Measurements from ENCODE around the gene EFNA5.
"Not testable (repeated sequence)": the region's sequence is repeated elsewhere in the genome, so short reads cannot be mapped to it uniquely, and the experiment has no call there.

Gene EFNA5

DNA sequence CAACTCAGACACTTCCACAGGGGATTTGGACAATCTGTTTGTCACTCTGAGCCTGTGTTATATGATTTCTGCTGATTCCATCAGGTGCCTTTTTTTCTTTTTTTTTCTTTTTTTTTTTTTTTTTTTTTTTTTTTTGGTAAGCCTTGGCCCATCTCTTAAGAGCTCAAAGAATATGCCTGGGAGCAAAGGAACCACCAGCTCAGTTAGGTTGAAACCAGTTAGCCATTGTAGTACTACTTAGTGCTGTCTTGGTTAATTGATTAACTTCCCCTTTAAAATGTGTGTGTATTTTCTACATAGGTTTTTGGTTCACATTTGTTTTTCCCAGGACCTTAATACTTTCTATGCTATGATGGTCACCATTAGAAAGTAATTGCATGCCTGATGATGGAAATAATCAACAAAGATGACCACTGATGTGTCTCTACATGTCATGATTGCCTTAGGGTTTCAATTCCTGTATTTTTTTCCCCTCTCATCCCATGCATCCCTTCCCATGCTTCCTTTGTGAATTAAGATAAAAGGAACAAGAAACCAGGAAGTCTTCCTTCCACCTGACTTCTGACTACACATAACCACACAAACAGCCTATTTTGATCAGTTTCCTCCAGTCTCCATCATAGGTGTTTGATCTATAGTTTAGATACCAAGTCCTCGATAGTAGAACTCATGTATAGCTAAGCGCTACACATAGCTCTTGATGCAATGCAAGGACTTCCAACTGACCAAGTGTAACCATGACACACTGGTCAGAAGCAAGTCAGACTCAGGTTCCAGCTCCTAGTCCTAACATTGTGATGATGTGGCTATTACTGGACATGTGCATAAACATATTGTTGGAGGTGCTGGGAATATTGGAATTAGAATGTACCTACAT lies 306.1 kb downstream of the EFNA5 start:
- no peak overlapping the region for H3K27ac Mint-ChIP-seq
- H3K9me3 Mint-ChIP-seq (ENCODE audit: low read depth) = peaks cover 2% of the 10 kb centered on the region
- H3K4me3 Mint-ChIP-seq = no peak overlapping the region
- H3K36me3 Mint-ChIP-seq = no peaks in the 10 kb centered on the region
- H3K27me3 Mint-ChIP-seq = peaks cover 6% of the 10 kb centered on the region
- H3K4me1 Mint-ChIP-seq (ENCODE audit: low read depth) = peaks cover 4% of the 10 kb centered on the region

- Mint-ChIP-seq H3K27me3 (peaks cover 6% of the 10 kb centered on the region), H3K9me3 (ENCODE audit: low read depth) (peaks cover 2% of the 10 kb centered on the region), H3K4me1 (ENCODE audit: low read depth) (peaks cover 4% of the 10 kb centered on the region), H3K36me3 (no peaks in the 10 kb centered on the region), H3K27ac (no peak overlapping the region), H3K4me3 (no peak overlapping the region)
Observed at GRCh38 chr5:107363768-107364167, 307.0 kb downstream of the EFNA5 start.

- H3K27me3 Mint-ChIP-seq = peaks cover 6% of the 10 kb centered on the region
- H3K27ac Mint-ChIP-seq = no peak overlapping the region
- peaks cover 4% of the 10 kb centered on the region for H3K4me1 Mint-ChIP-seq (ENCODE audit: low read depth)
- no peaks in the 10 kb centered on the region for H3K36me3 Mint-ChIP-seq
- peaks cover 2% of the 10 kb centered on the region for H3K9me3 Mint-ChIP-seq (ENCODE audit: low read depth)
- no peak overlapping the region for H3K4me3 Mint-ChIP-seq
Observed at GRCh38 chr5:107361945-107362344, 308.8 kb downstream of the EFNA5 start.

DNA sequence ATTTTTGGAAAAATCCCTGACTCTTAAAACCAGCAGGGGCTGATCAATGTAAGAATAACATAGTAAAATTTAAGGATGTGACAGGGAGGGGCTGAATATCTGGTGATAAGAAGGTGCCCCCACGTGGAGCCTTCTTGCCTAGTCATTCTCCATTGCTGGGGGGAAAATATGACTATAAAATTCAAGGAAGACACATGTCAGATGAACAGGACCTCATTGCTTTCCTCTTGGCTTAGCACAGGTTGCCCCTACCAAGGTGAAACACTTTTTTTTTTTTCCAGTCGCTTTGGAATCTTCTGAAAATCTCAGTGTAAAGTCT lies 310.9 kb downstream of the EFNA5 start:
- Mint-ChIP-seq H3K27me3 (no peaks in the 10 kb centered on the region), H3K4me3 (no peak overlapping the region), H3K4me1 (ENCODE audit: low read depth) (no peaks in the 10 kb centered on the region), H3K9me3 (ENCODE audit: low read depth) (peaks cover 2% of the 10 kb centered on the region), H3K36me3 (no peaks in the 10 kb centered on the region), H3K27ac (no peak overlapping the region)

DNA sequence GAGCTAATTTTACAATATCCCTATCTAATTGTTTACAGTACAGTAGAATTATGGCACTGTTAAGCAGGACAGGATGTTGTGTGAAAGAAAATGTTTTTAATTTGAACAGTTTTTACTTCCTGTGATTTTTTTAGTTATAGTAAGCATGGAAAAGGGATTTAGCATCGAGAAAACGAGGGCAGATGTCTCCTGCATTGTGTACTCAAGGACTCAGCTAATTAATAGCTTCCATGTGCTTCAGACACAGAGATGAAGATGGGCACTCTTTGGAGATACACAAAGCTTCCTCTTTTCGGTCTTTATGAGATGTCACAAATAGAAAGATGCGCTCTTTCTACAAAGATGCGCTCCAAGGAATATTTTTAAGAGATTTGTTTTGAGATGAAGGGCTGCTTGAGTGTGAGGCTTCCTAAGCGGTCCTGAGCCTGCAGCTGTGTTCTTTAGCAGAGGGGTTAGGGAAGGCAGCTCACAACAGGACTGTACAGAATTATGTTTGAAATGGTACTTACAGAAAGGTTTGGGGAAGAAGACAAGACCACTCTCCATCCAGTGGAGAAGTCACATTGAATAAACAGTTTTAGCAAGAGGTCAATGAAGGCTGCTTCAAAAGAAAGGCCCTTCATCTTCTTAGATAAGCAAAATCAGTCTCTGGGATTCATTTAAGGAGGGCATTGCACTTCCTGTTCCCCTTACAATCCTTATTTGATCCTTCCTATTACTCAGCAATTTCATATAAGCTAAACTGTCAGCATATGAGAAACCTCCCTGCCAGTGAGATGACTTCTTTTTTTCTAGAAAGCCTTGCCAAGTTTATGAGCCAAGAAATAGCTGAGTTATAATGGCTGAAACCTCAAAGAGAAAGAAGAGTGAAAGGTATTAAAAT lies 311.5 kb downstream of the EFNA5 start:
- Mint-ChIP-seq H3K4me3 (no peak overlapping the region), H3K36me3 (no peaks in the 10 kb centered on the region), H3K4me1 (ENCODE audit: low read depth) (no peaks in the 10 kb centered on the region), H3K27me3 (no peaks in the 10 kb centered on the region), H3K27ac (no peak overlapping the region), H3K9me3 (ENCODE audit: low read depth) (peaks cover 2% of the 10 kb centered on the region)

- peaks cover 8% of the 10 kb centered on the region for H3K27me3 Mint-ChIP-seq
- H3K36me3 Mint-ChIP-seq = no peaks in the 10 kb centered on the region
- H3K9me3 Mint-ChIP-seq (ENCODE audit: low read depth) = peaks cover 2% of the 10 kb centered on the region
Observed at GRCh38 chr5:107356891-107357290, 313.8 kb downstream of the EFNA5 start.

GRCh38 chr5:107352576-107352975 lies 318.2 kb downstream of the EFNA5 start:
- Mint-ChIP-seq H3K27me3 (peaks cover 8% of the 10 kb centered on the region), H3K36me3 (no peaks in the 10 kb centered on the region), H3K9me3 (ENCODE audit: low read depth) (peaks cover 3% of the 10 kb centered on the region), H3K4me3 (no peak overlapping the region), H3K4me1 (ENCODE audit: low read depth) (no peaks in the 10 kb centered on the region), H3K27ac (no peak overlapping the region)

More at GRCh38 chr5:107356891-107357290, 313.8 kb downstream of the EFNA5 start:
- no peak overlapping the region for H3K4me3 Mint-ChIP-seq
- no peaks in the 10 kb centered on the region for H3K4me1 Mint-ChIP-seq (ENCODE audit: low read depth)
- no peak overlapping the region for H3K27ac Mint-ChIP-seq

DNA sequence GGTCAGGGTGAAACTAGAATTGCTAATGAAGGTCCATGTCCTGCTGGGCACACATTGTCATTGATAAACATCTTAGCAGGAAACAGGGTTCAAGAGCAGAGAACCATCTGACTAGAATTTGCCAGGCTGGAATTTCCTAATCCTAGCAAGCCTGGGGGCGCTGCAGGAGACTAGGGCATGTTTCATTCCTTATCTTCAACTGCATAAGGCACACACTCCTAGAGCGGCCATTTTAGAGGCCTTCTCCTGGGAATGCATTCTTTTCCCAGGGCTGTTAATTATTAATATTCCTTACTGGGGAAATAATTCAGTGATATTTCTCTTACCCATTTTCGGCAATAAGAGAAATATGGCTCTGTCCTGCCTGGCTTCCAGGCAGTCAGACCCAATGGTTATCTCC lies 324.2 kb downstream of the EFNA5 start:
- H3K36me3 Mint-ChIP-seq; H3K27ac Mint-ChIP-seq; H3K4me3 Mint-ChIP-seq; H3K27me3 Mint-ChIP-seq; H3K4me1 Mint-ChIP-seq (ENCODE audit: low read depth): not testable (repeated sequence)
- H3K9me3 Mint-ChIP-seq (ENCODE audit: low read depth) = peaks cover 18% of the 10 kb centered on the region

DNA sequence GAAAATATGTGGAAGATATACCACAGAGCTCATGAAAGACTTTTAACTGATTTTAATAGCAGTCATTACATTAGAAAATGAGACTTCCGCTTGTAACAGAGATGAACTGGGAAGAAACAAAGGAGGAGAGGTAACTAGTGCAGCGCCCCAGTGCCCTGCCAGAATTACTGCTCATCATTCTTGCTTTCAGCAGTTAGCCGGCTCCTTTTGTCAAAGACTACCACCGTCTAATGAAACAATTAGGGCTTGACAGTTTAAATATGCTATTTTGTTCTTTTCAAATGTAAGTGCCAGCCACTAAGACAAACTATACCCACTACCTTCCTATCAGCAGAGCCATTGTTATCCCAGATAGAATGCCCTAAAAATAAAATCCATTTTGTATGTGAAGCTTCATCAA lies 328.4 kb downstream of the EFNA5 start:
- Mint-ChIP-seq H3K27me3 (no peaks in the 10 kb centered on the region), H3K27ac (no peak overlapping the region), H3K4me3 (no peak overlapping the region), H3K36me3 (no peaks in the 10 kb centered on the region), H3K4me1 (ENCODE audit: low read depth) (no peaks in the 10 kb centered on the region), H3K9me3 (ENCODE audit: low read depth) (peaks cover 15% of the 10 kb centered on the region)

GRCh38 chr5:107341376-107342084 lies 329.2 kb downstream of the EFNA5 start:
- Mint-ChIP-seq H3K4me1 (ENCODE audit: low read depth) (no peaks in the 10 kb centered on the region), H3K27ac (no peak overlapping the region), H3K4me3 (no peak overlapping the region), H3K27me3 (no peaks in the 10 kb centered on the region), H3K9me3 (ENCODE audit: low read depth) (peaks cover 15% of the 10 kb centered on the region), H3K36me3 (no peaks in the 10 kb centered on the region)

GRCh38 chr5:107340631-107341030 lies 330.1 kb downstream of the EFNA5 start:
- no peaks in the 10 kb centered on the region for H3K4me1 Mint-ChIP-seq (ENCODE audit: low read depth)
- H3K9me3 Mint-ChIP-seq (ENCODE audit: low read depth) = peaks cover 12% of the 10 kb centered on the region
- no peak overlapping the region for H3K4me3 Mint-ChIP-seq
- H3K27ac Mint-ChIP-seq = no peak overlapping the region
- no peaks in the 10 kb centered on the region for H3K36me3 Mint-ChIP-seq
- H3K27me3 Mint-ChIP-seq = no peaks in the 10 kb centered on the region

- H3K4me1 Mint-ChIP-seq (ENCODE audit: low read depth) = no peaks in the 10 kb centered on the region
- no peaks in the 10 kb centered on the region for H3K9me3 Mint-ChIP-seq (ENCODE audit: low read depth)
- H3K27me3 Mint-ChIP-seq = no peaks in the 10 kb centered on the region
- H3K4me3 Mint-ChIP-seq = no peak overlapping the region
- H3K36me3 Mint-ChIP-seq = no peaks in the 10 kb centered on the region
- no peak overlapping the region for H3K27ac Mint-ChIP-seq
Observed at GRCh38 chr5:107338335-107338734, 332.4 kb downstream of the EFNA5 start.

- H3K27me3 Mint-ChIP-seq = no peaks in the 10 kb centered on the region
- no peak overlapping the region for H3K27ac Mint-ChIP-seq
- no peak overlapping the region for H3K4me3 Mint-ChIP-seq
- no peaks in the 10 kb centered on the region for H3K4me1 Mint-ChIP-seq (ENCODE audit: low read depth)
- no peaks in the 10 kb centered on the region for H3K9me3 Mint-ChIP-seq (ENCODE audit: low read depth)
- no peaks in the 10 kb centered on the region for H3K36me3 Mint-ChIP-seq
Observed at GRCh38 chr5:107337281-107337680, 333.5 kb downstream of the EFNA5 start.

DNA sequence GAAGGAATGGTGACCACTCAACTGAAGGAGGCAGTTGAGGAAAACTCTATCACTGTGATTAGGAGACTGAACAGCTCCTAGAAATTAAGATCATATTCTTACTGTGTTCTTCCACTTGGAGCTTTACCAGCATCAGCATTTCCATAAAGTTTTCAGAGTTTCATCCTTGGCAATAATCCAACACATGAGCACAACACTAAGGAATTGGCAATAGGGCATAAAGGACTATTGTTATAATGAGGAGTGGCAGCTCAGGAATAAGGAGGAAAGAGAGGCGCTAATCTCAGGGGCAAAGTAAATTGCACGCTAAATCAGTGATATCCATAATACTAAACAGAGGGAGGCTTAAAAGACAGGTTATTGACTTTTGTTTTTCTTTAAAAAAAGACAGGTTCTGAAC lies 338.9 kb downstream of the EFNA5 start:
- Mint-ChIP-seq H3K4me3 (no peak overlapping the region), H3K27ac (no peak overlapping the region), H3K4me1 (ENCODE audit: low read depth) (no peaks in the 10 kb centered on the region), H3K27me3 (peaks cover 3% of the 10 kb centered on the region), H3K36me3 (no peaks in the 10 kb centered on the region), H3K9me3 (ENCODE audit: low read depth) (no peaks in the 10 kb centered on the region)

DNA sequence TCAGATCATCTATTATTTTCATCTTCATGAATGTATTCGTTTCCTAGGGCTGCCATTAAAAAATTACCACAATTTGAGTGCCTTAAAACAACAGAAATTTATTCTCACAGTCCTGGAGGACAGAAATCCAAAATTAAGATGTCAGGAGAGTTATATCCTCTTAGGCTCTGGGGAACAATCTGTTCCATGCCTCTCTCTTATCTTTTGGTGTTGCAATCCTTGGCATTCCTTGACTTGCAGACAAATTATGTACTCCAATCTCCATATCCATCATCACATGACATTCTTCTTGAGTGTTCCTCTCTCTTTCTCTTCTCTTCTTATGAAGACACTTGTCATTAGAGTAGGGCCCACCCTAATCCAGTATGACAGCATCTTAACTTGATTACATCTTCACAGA lies 339.4 kb downstream of the EFNA5 start:
- no peaks in the 10 kb centered on the region for H3K9me3 Mint-ChIP-seq (ENCODE audit: low read depth)
- no peak overlapping the region for H3K4me3 Mint-ChIP-seq
- H3K27ac Mint-ChIP-seq = no peak overlapping the region
- H3K4me1 Mint-ChIP-seq (ENCODE audit: low read depth) = no peaks in the 10 kb centered on the region
- peaks cover 3% of the 10 kb centered on the region for H3K27me3 Mint-ChIP-seq
- H3K36me3 Mint-ChIP-seq = no peaks in the 10 kb centered on the region

Data from activated naive CD8-positive, alpha-beta T cell (primary cell).